GM23338 (cell line): Measurements from ENCODE around the gene M1AP. TPM values are rescaled to one million over a fixed set of nuclear protein-coding genes. Genes with fewer than 3 reads are reported as not detected.
A peak's percentile ranks its signal among the peaks of the same experiment; 100 is the strongest.

Experiments used
- ATAC-seq: fragments of 200-7000 bp; cut with Tn5 transposase; 3 replicates; pipeline ENCODE4 v1.9.1; 2020
- DNase-seq: peaks from one replicate; pipeline ENCODE4 v3.0.0-alpha.2; 2015; ENCODE audit warnings: low spot score
- H2AFZ ChIP-seq: fragments of 200-600 bp; sonication (generic); 2 replicates; pipeline ENCODE4 v1.8.0; 2016; ENCODE audit warnings: antibody characterized with exemption, mild to moderate bottlenecking, moderate library complexity
- H3F3A ChIP-seq: fragments of 200-600 bp; sonication (generic); replicated peaks from 2 replicates; pipeline ENCODE4 v1.8.0; 2017; ENCODE audit warnings: antibody characterized with exemption, mixed run types, low read depth
- H3K27ac ChIP-seq: fragments of 200-600 bp; sonication (generic); 2 replicates; pipeline ENCODE4 v1.6.1; 2016; ENCODE audit warnings: low read depth
- H3K27me3 ChIP-seq: fragments of 200-600 bp; sonication (generic); 2 replicates; pipeline ENCODE4 v1.8.0; 2016; ENCODE audit warnings: mild to moderate bottlenecking, mixed run types, moderate library complexity; ENCODE audit not compliant: insufficient read depth
- H3K36me3 ChIP-seq: fragments of 200-600 bp; sonication (generic); 2 replicates; pipeline ENCODE4 v1.8.0; 2016; ENCODE audit warnings: mild to moderate bottlenecking; ENCODE audit not compliant: insufficient read depth
- H3K4me1 ChIP-seq: fragments of 200-600 bp; sonication (generic); 2 replicates; pipeline ENCODE4 v1.8.0; 2016; ENCODE audit warnings: mild to moderate bottlenecking, moderate library complexity; ENCODE audit not compliant: insufficient read depth
- H3K4me2 ChIP-seq: fragments of 200-600 bp; sonication (generic); 2 replicates; pipeline ENCODE4 v1.7.1; 2017; ENCODE audit warnings: mixed run types
- H3K4me3 ChIP-seq: fragments of 200-600 bp; sonication (generic); 2 replicates; pipeline ENCODE4 v1.6.1; 2016; ENCODE audit warnings: mixed run types
- H3K79me2 ChIP-seq: fragments of 200-600 bp; sonication (generic); replicated peaks from 2 replicates; pipeline ENCODE4 v1.8.0; 2017; ENCODE audit warnings: mild to moderate bottlenecking; ENCODE audit not compliant: insufficient read depth
- H3K9me2 ChIP-seq: fragments of 200-600 bp; sonication (generic); 2 replicates; pipeline ENCODE4 v1.8.0; 2017; ENCODE audit not compliant: insufficient read depth
- H4K20me1 ChIP-seq: fragments of 200-600 bp; sonication (generic); replicated peaks from 2 replicates; pipeline ENCODE4 v1.8.0; 2017; ENCODE audit warnings: mild to moderate bottlenecking; ENCODE audit not compliant: insufficient read depth
- H3K27ac Mint-ChIP-seq: 2 replicates; pipeline ENCODE4 v1.8.0; 2020; ENCODE audit warnings: inconsistent platforms, mild to moderate bottlenecking, moderate library complexity, mixed read lengths
- H3K27me3 Mint-ChIP-seq: 3 replicates; pipeline ENCODE4 v1.8.0; 2022; ENCODE audit warnings: low read depth, mild to moderate bottlenecking, moderate library complexity, mixed read lengths, inconsistent platforms; ENCODE audit not compliant: insufficient read depth, poor library complexity
- H3K36me3 Mint-ChIP-seq: 3 replicates; pipeline ENCODE4 v1.8.0; 2021; ENCODE audit warnings: low read depth, mild to moderate bottlenecking, inconsistent platforms, moderate library complexity, mixed read lengths
- H3K4me1 Mint-ChIP-seq: 3 replicates; pipeline ENCODE4 v1.8.0; 2020; ENCODE audit warnings: mild to moderate bottlenecking, inconsistent platforms, mixed read lengths
- H3K4me3 Mint-ChIP-seq: 3 replicates; pipeline ENCODE4 v1.8.0; 2021; ENCODE audit warnings: moderate library complexity, mild to moderate bottlenecking, inconsistent platforms, mixed read lengths
- H3K9me3 Mint-ChIP-seq: 3 replicates; pipeline ENCODE4 v1.8.0; 2020; ENCODE audit warnings: moderate library complexity, mild to moderate bottlenecking, inconsistent platforms, mixed read lengths
- CTCF ChIP-seq, 2 experiments: fragments of 200-600 bp in 1 of 2; sonication (generic) in 1 of 2; conservative IDR thresholded peaks; 2 replicates each; pipeline versions ENCODE4 v1.5.1 to v1.6.1; 2016 to 2017; ENCODE audit warnings: antibody characterized with exemption in 2 of 2, low read depth in 2 of 2, mild to moderate bottlenecking in 2 of 2, moderate library complexity in 1 of 2
- ETS1 ChIP-seq: IDR thresholded peaks from 2 replicates; pipeline ENCODE4 v1.6.1; 2016; ENCODE audit warnings: antibody characterized with exemption
- EZH2 ChIP-seq: fragments of 200-600 bp; sonication (generic); IDR thresholded peaks from one replicate; pipeline ENCODE4 v1.8.0; 2017; ENCODE audit warnings: antibody characterized with exemption, mild to moderate bottlenecking, low read depth; ENCODE audit not compliant: unreplicated experiment
- EZH2phosphoT487 ChIP-seq: fragments of 200-600 bp; sonication (generic); IDR thresholded peaks from one replicate; pipeline ENCODE4 v1.8.1; 2018; ENCODE audit warnings: antibody characterized with exemption; ENCODE audit not compliant: unreplicated experiment
- JUNB ChIP-seq: IDR thresholded peaks from one replicate; pipeline ENCODE4 v1.6.1; 2016; ENCODE audit warnings: antibody characterized with exemption; ENCODE audit not compliant: unreplicated experiment
- polyA plus RNA-seq: library from polyadenylated mRNA; unstranded; fragments of >200 nt; fragmentation: Nextera tagmentation; extraction: Ambion mirVana; gene quantifications from 2 replicates; pipeline ENCODE4 v1.2.1, GENCODE V29; 2016
- total RNA-seq: library from RNA; depleted of rRNA; stranded (reverse); fragments of >200 nt; shearing (Covaris generic); gene quantifications from 2 replicates; pipeline ENCODE4 v1.2.3, GENCODE V29; 2014

M1AP gene
- total and polyA plus RNA-seq, 2 experiments from 2014 or later = 5.1 to 12.1 TPM

- no peaks in the 10 kb centered on the region for H3F3A ChIP-seq
- H4K20me1 ChIP-seq = no peaks in the 10 kb centered on the region
- H3K9me2 ChIP-seq = no peaks in the 10 kb centered on the region
- no peaks in the 10 kb centered on the region for H3K27me3 ChIP-seq
- Mint-ChIP-seq H3K27ac (no peak overlapping the region), H3K4me1 (peaks cover 13% of the 10 kb centered on the region; the same call in 2 of the 3 replicates), H3K4me3 (no peak overlapping the region), H3K27me3 (peaks cover 4% of the 10 kb centered on the region), H3K9me3 (no peaks in the 10 kb centered on the region), H3K36me3 (no peaks in the 10 kb centered on the region)
- H2AFZ ChIP-seq = no peak overlapping the region
- TF ChIP-seq CTCF (conservative IDR thresholded peaks at IDR 0.05; ENCODE audit: low read depth in 2 of 2) (peak in 1 of 2 experiments; percentile 31; a peak in 2 of 4 replicates), ETS1 (no peak)
- no peaks in the 10 kb centered on the region for H3K36me3 ChIP-seq
- DNase-seq = no peak
- H3K4me2 ChIP-seq = 0 out of 2 replicates have a peak overlapping the region, but pooled peaks have one; percentile 4
- no peak overlapping the region for H3K27ac ChIP-seq
- H3K4me1 ChIP-seq = peaks cover 11% of the 10 kb centered on the region
- H3K79me2 ChIP-seq = no peaks in the 10 kb centered on the region
- no peak overlapping the region for H3K4me3 ChIP-seq
- no peak for ATAC-seq
Observed at GRCh38 chr2:74585406-74586185, 62.5 kb downstream of the M1AP start.

- H3K4me1 ChIP-seq = peaks cover 11% of the 10 kb centered on the region
- H3K79me2 ChIP-seq = no peaks in the 10 kb centered on the region
- H3K27me3 ChIP-seq = no peaks in the 10 kb centered on the region
- no peaks in the 10 kb centered on the region for H3F3A ChIP-seq
- H3K4me2 ChIP-seq = no peak overlapping the region
- peaks cover 13% of the 10 kb centered on the region; the same call in 2 of the 3 replicates for H3K4me1 Mint-ChIP-seq
- H3K27ac ChIP-seq = no peak overlapping the region
- H3K27ac Mint-ChIP-seq = no peak overlapping the region
- no peaks in the 10 kb centered on the region for H4K20me1 ChIP-seq
- H3K27me3 Mint-ChIP-seq = peaks cover 4% of the 10 kb centered on the region
- H3K36me3 Mint-ChIP-seq = no peaks in the 10 kb centered on the region
- TF ChIP-seq EZH2 = no peak
- no peak for TF ChIP-seq JUNB
- TF ChIP-seq EZH2phosphoT487 = no peak
- TF ChIP-seq CTCF (conservative IDR thresholded peaks at IDR 0.05; ENCODE audit: low read depth in 2 of 2) = no peak
- TF ChIP-seq ETS1 = no peak
- no peaks in the 10 kb centered on the region for H3K36me3 ChIP-seq
- H3K9me2 ChIP-seq = no peaks in the 10 kb centered on the region
- no peaks in the 10 kb centered on the region for H3K9me3 Mint-ChIP-seq
- no peak overlapping the region for H2AFZ ChIP-seq
- ATAC-seq (no peak), DNase-seq (no peak)
- no peak overlapping the region for H3K4me3 ChIP-seq
- no peak overlapping the region for H3K4me3 Mint-ChIP-seq
Observed at GRCh38 chr2:74584088-74584645, 64.0 kb downstream of the M1AP start.
